Measurements from ENCODE around the gene ATXN7L1. TPM values are rescaled to one million over a fixed set of nuclear protein-coding genes. Genes with fewer than 3 reads are reported as not detected.
"Not testable (repeated sequence)": the region's sequence is repeated elsewhere in the genome, so short reads cannot be mapped to it uniquely, and the experiment has no call there.

Gene ATXN7L1
- total RNA-seq, 1 experiment from 2014 or later = 0.44 TPM

DNA sequence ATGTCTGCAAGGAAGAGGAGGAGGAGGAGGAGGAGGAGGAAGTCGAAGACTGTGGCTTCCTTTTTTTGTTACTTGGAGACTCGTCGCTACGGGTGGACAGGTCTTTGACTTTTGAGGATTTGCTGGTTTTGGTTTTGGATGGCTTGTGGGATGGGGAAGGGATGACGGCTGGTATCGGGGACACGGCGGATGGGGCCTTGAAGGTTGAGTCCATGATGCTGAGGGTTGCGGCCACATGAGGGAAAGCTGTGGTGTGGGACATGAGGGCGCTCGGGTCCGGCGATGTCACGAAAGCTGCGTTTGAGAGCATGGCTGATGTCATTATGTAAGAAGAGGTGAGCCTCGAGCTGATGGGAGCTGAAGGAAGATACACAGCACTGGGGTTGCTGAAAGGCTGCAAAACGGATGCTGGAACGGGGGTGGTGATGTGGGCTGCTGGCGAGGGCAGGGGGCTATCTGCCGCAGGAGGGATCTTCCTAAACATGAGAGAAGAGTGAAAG lies 262.0 kb downstream of the ATXN7L1 start:
- DNase-seq (ENCODE audit: low spot score) = no peak
- in situ Hi-C loops (cut with HindIII; ENCODE audit: low sequenced_read_pairs) = no loop called here

- no peak for DNase-seq (ENCODE audit: low spot score)
- in situ Hi-C loops (cut with HindIII; ENCODE audit: low sequenced_read_pairs) = no loop called here
Observed at GRCh38 chr7:105613611-105614330, 262.6 kb downstream of the ATXN7L1 start.

DNA sequence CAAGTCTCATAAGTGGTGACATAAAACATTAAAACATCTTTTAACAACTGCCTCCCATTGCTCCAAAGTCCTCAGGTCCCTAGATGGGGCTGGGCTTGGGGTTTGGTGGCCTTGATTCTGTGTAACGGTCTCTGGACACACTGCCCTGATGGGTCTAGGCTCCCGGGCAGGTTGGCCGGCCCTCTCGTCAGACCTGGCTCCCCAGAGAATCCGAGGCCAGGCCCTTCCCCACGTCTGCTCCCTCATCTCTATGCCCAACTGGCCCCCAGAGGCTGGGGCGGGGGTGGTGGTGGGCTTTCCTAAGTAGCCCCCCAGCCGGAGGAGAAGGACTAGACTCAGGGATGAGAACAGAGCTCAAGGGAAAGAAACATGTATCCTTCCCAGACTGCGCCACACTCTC lies 263.6 kb downstream of the ATXN7L1 start:
- no peak for DNase-seq (ENCODE audit: low spot score)
- in situ Hi-C loops (cut with HindIII; ENCODE audit: low sequenced_read_pairs) = no loop called here

GRCh38 chr7:105611856-105612775 lies 264.3 kb downstream of the ATXN7L1 start:
- in situ Hi-C loops (cut with HindIII; ENCODE audit: low sequenced_read_pairs) = no loop called here
- DNase-seq (ENCODE audit: low spot score) = no peak

DNA sequence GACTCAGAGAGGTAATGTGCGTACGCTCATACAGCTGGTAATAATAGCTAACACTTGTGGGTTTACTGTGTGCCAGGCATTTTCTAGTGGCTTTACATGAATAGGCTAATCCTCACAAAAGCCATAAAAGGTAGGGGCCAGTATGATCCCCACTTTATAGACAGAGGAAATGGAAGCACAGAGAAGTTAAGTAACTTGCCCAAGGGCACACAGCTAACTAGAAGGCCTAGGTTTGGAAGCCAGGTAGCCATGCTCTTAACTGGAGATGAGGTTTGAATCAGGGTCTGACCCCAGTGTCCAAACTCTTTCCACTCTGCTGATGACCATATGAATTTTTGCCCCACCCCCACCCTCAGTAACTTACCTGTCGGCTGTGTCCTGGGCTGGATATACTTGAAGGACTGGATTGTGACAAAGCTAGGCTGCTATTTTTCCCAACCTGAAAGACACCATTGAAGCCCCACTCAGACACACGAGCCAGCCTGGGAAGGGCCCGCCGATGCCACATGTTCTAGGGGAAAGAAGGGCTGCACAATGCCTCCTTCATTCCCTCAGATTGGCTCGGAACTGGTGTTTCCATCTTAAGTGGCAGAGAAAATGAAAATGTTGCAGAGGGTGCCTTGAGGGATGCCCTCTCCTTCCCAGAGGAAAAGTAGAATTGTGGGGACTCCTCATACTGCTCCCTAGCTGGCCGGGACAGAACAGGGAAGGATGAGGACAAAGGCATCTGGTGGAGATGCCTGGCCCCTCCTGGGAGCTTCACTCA lies 266.1 kb downstream of the ATXN7L1 start:
- no peak for DNase-seq (ENCODE audit: low spot score)
- in situ Hi-C loops (cut with HindIII; ENCODE audit: low sequenced_read_pairs) = no loop called here

- DNase-seq (ENCODE audit: low spot score) = no peak
- in situ Hi-C loops (cut with HindIII; ENCODE audit: low sequenced_read_pairs) = no loop called here
Observed at GRCh38 chr7:105602325-105603305, 273.8 kb downstream of the ATXN7L1 start.

GRCh38 chr7:105600720-105601550 lies 275.5 kb downstream of the ATXN7L1 start:
- DNase-seq (ENCODE audit: low spot score) = no peak
- in situ Hi-C loops (cut with HindIII; ENCODE audit: low sequenced_read_pairs) = no loop called here

DNA sequence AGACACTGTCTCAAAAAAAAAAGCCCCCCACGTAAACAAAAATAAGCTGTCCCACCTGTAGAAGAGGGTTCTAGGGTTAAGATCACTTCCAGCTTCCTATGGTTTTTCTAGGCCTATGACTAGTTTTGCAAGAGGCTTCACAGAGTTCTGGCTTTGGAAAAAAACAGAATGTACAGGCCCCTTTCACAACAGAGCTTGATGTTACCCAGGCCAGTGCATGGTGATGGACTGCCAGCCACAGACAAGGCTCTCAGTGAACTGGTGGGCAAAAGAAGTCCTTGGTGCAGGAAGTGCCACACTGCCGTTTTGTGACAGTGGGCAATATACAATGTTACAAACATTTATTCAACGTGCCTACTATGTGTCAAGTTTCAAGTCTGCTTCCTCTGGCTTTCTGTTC lies 276.8 kb downstream of the ATXN7L1 start:
- in situ Hi-C loops (cut with HindIII; ENCODE audit: low sequenced_read_pairs) = no loop called here
- no peak for DNase-seq (ENCODE audit: low spot score)

- DNase-seq (ENCODE audit: low spot score); in situ Hi-C loops (cut with HindIII; ENCODE audit: low sequenced_read_pairs): not testable (repeated sequence)
Observed at GRCh38 chr7:105599080-105599479, 277.3 kb downstream of the ATXN7L1 start.

DNA sequence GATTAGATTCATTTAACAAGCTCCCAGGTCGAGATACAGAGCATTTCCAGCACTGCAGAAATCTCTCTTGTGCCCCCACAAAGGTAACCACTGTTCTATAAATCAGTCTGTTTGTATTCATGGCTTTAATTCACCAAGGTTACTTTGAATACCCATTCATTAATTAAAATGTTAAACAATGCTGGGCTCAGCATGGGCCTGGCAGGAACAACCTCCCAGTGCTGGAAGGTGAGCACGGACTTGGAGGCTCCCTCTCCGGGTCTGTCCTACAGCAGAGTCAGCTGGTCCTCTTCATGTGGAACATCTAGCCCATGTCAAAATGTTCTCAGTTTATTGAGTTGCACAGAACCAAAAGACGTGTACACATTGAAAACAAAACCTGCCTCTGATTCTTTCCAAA lies 279.5 kb downstream of the ATXN7L1 start:
- no peak for DNase-seq (ENCODE audit: low spot score)
- in situ Hi-C loops (cut with HindIII; ENCODE audit: low sequenced_read_pairs) = no loop called here

DNA sequence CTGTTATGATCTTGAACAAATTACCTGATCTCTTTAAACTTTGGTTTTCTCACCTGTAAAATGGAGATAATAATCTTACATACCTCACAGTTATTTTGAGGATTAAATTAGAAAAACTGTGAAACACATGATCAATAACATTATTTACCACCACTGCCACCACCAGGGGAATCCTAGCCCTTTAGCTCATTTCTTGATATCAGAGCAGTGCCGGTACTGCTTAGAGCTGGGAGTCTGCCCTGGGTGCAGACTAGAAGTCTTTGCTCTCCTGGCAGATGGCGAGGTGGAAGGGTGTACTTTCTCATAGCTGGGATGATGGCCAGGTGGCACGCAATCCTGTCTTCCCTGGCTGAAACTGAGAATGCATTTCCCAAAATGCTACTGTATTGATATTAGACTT lies 282.4 kb downstream of the ATXN7L1 start:
- in situ Hi-C loops (cut with HindIII; ENCODE audit: low sequenced_read_pairs) = no loop called here
- peak; percentile 97 for DNase-seq (ENCODE audit: low spot score)

- no peak for DNase-seq (ENCODE audit: low spot score)
- in situ Hi-C loops (cut with HindIII; ENCODE audit: low sequenced_read_pairs) = no loop called here
Observed at GRCh38 chr7:105591522-105591921, 284.9 kb downstream of the ATXN7L1 start.

GRCh38 chr7:105590793-105591192 lies 285.6 kb downstream of the ATXN7L1 start:
- in situ Hi-C loops (cut with HindIII; ENCODE audit: low sequenced_read_pairs) = no loop called here
- no peak for DNase-seq (ENCODE audit: low spot score)

DNA sequence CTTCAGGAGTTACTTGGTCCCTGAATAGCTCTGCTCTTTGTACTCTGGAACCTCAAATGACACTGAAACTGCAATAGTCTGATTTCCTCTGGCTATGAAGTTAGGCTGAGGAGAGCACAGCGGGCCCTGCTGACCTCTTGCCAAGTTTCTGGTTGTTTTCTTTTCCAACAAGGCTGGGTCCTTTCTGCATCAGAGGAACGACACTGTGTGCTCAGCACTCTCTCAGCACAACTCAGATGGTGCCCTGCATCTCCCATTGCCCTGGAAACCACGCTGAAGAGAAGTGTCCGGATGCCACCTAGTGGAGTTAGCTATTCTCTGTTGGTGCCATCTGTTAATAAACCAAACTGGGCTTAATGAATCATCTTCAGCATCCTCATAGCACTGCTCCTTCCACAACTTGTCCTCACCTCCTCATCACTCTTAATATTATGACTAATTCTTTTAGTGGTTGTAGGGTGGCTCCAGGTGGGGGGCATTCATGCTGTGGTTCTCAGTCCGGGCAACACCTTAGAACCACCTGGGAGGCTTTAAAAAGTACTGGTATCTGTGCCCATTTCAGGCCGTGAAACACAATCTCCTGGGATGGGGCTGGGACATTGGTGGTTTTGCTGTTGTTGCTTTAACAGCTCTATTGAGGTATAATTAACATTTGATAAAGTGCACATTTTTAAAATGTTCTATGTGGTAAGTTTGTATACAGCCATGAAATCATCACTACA lies 286.9 kb downstream of the ATXN7L1 start:
- peak; percentile 96 for DNase-seq (ENCODE audit: low spot score)
- in situ Hi-C loops (cut with HindIII; ENCODE audit: low sequenced_read_pairs) = no loop called here

- no peak for DNase-seq (ENCODE audit: low spot score)
- in situ Hi-C loops (cut with HindIII; ENCODE audit: low sequenced_read_pairs) = no loop called here
Observed at GRCh38 chr7:105587909-105588635, 288.3 kb downstream of the ATXN7L1 start.

DNA sequence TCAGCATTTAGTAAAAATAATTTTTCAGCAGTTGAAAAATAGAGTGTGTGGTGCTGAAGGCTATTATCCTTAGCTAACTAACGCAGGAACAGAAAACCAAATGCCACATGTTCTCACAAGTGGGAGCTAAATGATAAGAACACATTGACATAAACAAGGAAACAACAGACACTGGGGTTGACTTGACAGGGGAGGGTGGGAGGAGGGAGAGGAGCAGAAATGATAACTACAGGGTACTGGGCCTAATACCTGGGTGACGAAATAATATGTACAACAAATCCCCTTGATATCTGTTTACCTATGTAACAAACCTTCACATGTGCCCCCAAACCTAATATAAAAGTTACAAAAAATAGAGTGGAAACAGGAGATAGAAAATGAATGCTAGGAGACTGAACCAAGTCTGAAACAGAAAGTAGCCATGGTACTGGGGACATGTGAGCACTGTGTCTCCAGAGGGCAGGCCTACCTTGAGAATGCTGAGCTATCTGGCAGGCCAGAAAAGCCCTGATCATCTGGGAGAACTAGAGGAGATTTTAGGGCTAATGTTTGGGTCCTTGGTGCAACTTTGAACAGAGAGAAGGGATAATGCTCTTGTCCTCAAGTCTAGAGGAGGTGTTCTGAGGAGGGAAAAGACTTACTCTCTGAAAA lies 290.4 kb downstream of the ATXN7L1 start:
- DNase-seq (ENCODE audit: low spot score) = no peak
- in situ Hi-C loops (cut with HindIII; ENCODE audit: low sequenced_read_pairs) = no loop called here

All from G401 (cell line).